ENCODE measurements around the gene MSS51. TPM values are rescaled to one million over a fixed set of nuclear protein-coding genes. Genes with fewer than 3 reads are reported as not detected.

Gene MSS51
- total RNA-seq = 0.69 and 0.76 TPM in 2 replicates

GRCh38 chr10:73433538-73433867, at the start of gene MSS51:
Gene MSS51, minus strand, starts transcription at chr10:73433561. Its CDS starts 5,277 bp downstream, at chr10:73428284.

GRCh38 chr10:73413528-73414229, 19.7 kb downstream of the MSS51 start, which contains the start of gene ANXA7:
Gene ANXA7, minus strand, starts transcription at chr10:73414058. Its CDS starts 13,202 bp downstream, at chr10:73400856.

Other genes with a start within 250 kb of the MSS51 start
- 18.4 and 19.3 TPM in 2 replicates for gene DNAJC9, start 186.3 kb downstream of the MSS51 start, total RNA-seq
- 58.2 and 60.1 TPM in 2 replicates for gene MRPS16, start 180.9 kb downstream of the MSS51 start, total RNA-seq
- 0.22 and 0.26 TPM in 2 replicates for gene CFAP70, start 74.7 kb downstream of the MSS51 start, total RNA-seq
- 94.1 and 100 TPM in 2 replicates for gene ANXA7, start 19.5 kb downstream of the MSS51 start, total RNA-seq
- gene PPP3CB, start 62.5 kb upstream of the MSS51 start, total RNA-seq = 8.6 and 12.3 TPM in 2 replicates
- gene USP54, start 157.8 kb upstream of the MSS51 start, total RNA-seq = 5.1 and 6.8 TPM in 2 replicates
- not detected in 2 replicates for gene MYOZ1, start 207.9 kb upstream of the MSS51 start, total RNA-seq
- not detected in 2 replicates for gene SYNPO2L, start 222.5 kb upstream of the MSS51 start, total RNA-seq

Data from dermis lymphatic vessel endothelial cell (primary cell).